Stimulated activated naive CD4-positive, alpha-beta T cell treated with Interleukin-2 at 50 U/mL for 16 hours (primary cell): Measurements from ENCODE around the gene PRR30.
"Not testable (repeated sequence)": the region's sequence is repeated elsewhere in the genome, so short reads cannot be mapped to it uniquely, and the experiment has no call there.

Experiments
- DNase-seq: peaks from one replicate; lab custom pipeline; 2025; lab: John Stamatoyannopoulos, UW

PRR30 gene

DNA sequence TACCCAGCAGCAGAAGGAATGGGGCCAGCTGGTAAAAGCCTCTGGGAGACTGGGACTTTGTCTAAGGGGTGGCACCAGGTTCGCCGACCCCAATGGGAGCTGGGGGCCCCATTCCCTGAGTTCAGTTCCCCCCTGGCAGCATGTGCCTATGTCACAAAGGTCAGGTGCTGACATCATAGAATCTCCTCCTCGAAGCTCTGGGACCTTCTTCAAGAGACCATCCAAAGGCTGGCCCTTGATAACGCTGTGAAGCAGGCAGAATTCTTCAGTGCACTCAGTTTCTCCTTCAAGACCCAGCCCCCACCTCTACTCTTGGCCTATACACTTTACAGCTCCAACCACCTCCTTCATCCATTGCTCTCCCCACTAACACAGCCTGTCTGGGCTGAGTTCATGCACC, at the start of gene PRR30:
Gene PRR30, minus strand, starts transcription at position 101 of the 400 bp plus-strand sequence. CDS start 1,081 bp downstream, outside the sequence.
- no peak for DNase-seq

DNA sequence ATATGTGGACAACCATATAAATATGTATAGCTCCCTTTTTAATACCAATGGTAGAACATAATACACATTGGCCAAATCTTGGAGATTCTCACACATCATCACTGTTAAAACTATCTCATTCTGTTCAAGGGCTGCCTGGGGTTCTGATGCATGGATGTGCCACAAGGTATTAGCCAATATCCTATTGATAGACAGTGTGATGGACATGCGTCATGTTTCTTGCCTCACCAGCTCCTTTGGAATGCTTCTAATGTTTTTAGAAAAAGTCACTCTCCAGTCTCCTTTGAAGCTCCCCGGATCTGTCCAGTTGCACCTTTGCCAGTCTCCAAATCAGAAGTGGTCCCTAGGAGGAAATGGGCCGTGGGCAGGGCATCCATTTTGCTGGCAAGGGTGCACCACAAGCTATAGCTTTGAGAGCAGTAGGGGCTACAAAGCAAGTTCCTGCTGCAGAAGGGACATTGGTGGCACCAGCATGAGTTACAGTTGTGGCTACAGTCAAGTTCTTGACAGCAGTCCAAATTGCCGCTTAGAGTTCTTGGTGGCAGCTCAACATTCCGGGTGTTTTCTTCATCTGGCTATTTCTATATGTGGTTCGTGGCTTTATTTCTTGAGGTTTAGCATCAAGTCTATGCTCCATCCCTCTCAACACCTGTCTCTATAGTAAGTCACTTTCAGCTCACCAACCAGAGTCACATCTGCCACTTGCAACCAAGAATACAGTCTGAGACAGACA, 47.6 kb upstream of the PRR30 start:
- no peak for DNase-seq

DNA sequence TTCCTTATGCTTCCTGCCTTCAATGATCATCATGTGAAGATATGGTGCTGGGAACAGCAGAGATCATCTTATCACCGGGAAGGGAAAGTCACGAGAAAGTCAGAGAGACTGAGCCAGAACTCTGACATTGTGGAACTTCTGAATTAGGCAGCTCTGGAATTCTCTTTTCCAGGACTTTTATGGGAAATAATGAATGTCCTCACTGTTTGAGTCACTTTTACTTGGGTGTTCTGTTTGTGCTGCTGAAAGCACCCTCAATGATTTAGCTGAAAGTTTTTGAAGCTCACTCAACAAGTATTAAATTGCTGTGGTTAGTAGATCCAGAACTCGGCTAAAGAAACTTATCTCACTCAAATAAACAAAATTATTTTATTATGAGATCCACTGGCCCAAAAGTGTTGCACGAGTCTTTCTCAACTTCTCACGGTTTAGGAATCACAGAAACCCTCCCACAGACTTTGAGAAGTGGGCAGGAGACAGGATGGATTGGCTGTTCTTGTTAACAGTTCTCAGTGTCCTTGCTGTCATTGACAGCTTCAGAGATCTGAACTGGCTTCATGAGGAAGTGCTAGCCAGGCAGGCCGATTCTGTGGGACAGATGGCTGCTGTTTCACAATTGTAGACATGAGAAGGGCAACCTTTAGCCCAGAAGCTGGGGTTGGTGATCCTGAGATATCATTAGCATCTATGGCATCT, 46.3 kb upstream of the PRR30 start:
- no peak for DNase-seq

DNA sequence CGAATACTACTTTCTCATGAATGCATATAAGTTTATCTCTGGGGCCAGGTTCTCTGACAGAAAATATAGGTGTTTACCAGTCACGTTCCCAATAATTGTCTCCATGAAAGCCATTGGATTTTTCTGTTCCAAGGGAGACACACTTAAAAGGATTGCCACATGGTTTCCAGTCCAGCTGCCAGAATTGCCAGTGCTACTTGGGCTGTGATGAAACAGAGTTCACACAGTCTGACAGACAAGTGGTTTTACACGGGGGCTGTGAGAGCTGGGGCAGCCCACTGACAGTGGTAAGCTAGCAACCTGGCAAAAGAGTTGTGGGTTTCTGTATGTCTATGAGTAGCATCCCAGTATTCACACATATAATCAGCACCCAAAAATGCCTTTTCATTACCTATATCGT, 44.9 kb upstream of the PRR30 start:
- DNase-seq = no peak

DNA sequence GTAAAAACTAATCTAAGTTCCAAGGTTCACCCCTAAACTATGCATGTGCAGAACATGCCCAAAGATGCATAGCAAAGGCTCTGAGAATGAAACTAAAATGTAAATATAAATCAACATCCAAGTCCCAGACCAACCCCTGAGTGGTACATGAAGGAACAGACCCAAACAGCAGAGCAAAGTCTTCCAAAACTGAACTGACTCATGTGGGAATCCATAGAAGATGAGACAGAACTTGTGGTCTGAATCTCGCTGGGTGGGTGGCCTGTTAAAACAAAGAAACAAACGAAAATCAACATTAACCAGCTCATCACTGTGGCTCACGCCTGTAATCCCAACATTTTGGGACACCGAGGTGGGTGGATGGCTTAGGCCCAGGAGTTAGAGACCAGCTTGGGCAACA, 43.1 kb upstream of the PRR30 start:
- DNase-seq = no peak

DNA sequence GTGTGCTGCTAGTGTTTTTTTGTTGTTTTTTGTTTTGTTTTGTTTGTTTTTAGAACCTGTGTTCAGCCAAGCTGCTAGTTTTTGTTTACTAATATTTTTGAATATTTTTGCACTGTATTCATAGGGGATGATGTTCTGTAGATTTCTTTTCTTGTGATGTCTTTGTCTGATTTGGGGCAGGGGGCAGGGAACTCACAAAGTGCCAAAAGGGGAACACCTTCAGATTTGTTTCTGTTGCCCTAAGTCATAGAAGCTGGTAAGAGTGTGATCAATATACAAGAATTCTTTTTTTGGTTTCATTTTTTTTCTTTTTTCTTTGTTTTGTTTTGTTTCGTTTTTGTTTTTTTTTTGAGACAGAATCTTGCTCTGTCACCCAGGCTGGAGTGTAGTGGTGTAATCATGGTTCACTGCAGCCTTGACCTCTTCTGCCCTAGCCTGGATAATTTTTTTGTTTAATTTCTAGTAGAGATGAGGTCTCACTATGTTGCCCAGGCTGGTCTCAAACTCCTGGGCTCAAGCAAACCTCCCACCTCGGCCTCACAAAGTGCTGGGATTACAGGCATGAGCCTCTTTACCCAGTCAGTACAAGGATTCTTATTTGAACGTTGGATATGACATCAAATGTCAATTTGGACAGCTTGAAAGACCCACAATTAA, 40.3 kb upstream of the PRR30 start:
- DNase-seq = no peak

DNA sequence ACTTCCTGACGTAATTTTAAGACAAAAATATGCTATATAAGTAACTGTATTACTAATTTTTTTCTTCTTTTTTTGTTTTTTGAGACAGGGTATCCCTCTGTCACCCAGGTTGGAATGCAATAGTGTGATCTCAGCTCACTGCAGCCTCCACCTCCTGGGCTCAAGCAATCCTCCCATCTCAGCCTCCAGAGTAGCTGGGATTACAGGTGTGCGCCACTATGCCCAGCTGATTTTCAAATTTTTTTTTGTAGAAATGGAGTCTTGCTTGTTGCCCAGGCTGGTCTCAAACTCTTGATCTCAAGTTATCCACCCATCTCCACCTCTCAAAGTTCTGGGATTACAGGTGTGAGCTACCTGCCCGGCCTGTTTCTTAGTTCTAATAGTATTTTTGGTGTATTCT, 39.3 kb upstream of the PRR30 start:
- no peak for DNase-seq

DNA sequence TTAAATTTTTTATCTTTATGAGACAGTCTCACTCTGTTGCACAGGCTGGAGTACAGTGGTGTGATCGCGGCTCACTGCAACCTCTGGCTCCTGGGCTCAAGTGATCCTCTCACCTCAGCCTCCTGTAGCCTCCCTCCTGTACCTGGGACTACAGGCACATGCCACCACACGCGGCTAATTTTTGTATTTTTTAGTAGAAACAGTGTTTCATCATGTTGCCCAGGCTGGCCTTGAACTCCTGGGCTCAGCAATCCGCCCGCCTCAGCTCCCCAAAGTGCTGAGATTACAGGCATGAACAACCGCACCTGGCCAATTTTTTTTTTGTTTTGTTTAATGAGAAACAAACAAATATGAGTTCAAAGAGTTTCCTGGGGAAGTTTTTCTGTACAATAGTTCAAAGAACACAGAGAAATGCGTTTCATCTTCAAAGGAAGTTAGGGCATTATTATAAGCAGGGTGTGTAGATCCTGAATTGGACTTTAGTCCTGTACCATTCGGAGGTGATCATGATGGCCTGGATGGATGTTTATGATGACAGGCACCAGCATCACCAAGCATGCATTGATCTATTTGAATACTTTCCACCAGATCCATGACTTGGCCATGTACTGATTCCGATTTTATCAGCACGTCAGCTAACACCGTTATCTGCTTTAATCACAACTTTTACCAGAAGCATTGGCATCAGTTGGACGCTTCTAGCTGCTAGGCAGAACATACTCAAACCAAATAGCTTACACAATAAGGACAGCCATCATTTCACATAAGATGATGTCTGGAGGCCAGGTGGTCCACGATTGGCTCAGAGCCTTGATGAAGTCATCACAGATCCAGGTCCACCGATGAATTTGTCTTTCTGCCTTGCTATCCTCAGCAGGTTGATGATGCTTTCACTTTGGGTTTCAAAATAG, 38.5 kb upstream of the PRR30 start:
- DNase-seq = no peak

DNA sequence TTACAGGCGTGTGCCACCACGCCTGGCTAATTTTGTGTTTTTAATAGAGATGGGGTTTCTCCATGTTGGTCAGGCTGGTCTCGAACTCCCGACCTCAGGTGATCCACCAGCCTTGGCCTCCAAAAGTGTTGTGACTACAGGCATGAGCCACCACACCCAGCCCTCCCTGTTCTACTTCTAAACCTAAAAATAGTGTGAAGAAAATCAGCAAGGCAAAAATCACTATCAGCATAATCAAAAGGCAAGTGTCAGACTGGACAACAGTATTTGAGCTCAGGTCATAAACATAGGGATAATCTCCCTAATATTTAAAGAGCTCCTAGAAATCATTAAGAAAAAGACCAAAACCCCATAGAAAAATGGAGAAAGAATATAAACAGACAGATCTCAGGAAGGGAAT, 36.6 kb upstream of the PRR30 start:
- DNase-seq = not testable (repeated sequence)

DNA sequence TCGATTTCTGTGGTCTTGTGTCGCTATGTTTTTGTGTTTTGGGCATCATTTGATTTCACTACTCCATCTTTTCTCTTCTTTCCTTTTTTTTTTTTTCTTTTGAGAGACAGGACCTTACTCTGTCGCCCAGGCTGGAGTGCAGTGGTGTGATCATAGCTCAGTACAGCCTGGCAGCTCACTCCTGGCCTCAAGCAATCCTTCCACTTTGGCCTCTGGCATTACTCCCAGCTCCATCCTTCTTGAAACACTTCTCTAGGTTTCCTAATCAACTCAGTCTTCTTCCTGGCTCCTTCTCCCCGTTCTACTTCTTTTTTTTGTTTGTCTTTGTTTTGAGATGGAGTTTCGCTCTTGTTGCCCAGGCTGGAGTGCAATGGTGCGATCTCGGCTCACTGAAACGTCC, 36.1 kb upstream of the PRR30 start:
- DNase-seq = no peak

DNA sequence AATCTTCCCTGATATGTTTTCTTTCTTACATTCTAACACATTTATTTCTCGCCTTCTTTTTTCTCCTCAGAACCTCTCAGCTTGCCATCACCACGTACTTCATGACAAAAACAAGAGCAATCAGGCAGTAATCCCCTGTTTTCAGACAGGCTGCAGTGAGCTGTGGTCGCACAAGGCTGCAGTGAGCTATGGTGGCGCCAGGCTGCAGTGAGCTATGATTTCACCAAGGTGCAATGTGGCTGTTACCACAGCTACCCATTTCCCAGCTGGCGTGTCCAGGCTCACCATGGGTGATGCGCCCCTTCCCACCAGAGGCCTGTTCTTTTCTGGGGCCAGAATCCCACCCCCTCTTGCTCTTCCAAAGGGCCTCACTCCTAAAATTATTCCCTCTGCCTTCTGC, 35.4 kb upstream of the PRR30 start:
- no peak for DNase-seq

DNA sequence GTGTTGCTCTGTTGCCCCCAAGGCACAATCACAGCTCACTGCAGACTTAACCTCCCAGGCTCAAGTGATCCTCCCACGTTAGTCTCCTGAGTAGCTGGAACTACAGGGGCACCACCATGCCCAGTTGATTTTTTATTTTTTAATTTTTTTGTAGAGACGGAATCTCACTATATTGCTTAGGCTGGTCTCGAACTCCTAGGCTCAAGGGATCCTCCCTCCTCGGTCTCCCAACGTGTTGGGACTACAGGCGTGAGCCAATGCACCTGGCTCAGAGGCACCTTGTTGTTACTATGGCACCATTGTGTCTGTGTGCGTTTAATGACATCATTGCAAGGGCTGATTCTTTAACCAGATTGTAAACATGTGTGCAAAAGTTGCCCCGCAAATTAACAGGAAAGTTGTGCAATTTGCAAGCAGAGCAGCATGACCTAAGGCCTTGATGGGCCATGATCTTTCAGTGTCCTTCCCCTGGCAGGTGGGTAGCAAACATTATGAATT, 32.2 kb upstream of the PRR30 start:
- DNase-seq = no peak

DNA sequence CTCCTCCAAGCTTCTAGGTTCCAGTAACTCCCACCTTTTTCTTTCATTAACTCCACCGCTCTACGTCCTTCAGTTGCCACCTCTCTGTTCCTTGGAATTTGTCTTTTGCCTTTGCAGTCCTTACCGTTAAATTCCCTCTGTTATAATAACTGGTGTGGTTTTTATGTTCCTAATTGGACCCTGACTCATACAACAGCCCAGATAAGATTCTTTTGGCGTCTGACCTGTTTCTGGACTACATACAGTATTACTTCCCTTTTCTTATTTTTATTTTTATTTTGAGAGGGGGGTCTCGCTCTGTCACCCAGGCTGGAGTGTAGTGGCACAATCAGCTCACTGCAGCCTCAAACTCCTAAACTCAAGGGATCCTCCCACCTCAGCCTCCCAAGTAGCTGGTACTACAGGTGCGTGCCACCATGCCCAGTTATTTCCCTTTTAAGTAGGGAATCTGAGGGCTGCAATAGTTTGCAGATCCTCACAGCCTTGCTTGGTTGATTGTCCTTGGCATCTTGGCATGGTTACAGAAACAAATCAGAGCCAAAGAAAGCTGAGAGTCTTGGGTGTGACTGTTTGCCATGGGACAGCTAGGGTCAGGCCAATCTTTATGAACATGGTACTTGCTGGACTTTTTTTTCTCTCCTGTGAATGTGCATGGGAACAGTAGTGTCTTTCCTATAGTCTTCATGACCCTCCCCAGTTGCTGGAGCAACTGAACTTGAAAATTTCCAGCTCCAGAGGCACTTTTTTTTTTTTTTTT, 31.5 kb upstream of the PRR30 start:
- no peak for DNase-seq

DNA sequence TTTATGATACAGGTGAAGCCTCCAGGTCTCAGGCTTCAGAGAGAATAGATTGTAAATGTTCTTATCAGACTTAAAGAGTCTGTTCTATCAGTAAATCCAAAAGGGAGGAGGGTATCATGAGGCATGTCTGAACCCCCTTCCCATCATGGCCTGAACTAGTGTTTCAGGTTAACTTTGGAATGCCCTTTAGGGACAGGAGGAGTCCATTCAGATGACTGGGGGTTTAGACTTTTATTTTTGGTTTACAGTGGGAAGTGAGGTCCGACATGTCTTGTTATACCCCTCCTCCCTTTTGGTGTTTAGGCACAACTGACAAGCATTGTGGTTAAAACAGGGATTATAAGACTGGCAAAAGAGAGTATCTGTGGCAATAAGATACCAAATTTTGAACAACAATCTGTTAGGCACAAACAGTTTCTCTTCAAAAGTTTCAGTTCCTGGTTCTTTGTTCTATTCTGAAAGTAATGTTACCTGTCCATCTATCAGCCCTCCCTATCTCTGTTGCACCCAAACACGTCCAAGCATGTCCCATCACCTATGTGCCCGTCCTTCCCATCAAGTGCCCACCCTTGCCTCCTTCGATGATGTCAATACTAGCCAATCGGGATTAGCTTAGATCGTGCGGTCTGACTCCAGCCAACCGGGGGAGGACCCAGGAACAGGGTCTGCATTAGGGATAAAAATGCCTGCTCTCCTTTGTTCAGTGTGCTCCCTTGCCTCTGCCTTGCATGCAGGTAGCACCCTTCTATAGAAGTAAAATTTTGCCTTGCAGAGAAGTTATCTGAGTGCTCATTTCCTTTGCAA, 26.0 kb upstream of the PRR30 start:
- no peak for DNase-seq

DNA sequence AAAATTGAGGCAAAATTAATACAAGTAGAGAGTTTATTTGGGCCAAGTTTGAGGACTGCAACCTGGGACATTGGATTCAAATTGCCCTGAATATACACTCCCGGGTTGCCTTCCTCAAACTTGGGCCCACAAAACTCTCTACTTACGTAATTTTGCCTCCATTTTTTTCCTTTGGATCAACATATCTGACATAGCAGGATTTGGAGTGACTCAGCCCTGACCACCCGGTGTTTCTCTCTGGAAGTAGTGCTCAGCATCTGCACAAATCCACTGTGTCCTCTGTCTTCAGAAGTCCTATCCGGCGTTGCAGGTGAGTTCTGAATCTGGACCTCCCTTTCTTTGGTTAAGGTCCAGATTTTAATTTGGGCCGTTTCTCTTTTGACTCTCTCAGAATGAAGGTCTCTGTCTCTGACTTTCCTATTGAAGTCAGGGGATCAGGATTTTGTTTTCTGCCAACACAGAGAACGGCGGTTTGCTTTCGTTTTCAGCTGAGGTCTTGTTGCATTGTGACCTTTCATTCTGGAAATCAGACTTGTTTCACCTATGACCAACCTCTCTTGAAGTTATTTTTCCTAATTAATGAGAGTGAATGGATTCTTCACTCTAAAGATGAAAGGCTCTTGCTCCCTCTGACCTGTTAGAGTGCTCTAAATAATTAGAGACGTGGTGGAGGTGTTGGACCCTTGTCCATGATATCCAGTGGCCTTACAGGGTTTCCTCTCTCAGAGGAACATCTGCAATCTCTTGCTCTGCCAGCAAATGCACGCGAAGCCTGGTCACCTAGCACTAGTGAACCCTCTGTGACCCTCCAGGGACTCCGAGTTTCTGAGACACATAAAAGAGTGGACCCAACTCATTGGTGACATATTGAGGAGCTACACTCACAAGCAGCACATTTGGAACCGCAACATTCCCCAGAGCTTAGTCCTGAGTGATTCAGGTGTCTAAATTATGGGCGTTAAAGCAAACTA, 23.2 kb upstream of the PRR30 start:
- DNase-seq = no peak

DNA sequence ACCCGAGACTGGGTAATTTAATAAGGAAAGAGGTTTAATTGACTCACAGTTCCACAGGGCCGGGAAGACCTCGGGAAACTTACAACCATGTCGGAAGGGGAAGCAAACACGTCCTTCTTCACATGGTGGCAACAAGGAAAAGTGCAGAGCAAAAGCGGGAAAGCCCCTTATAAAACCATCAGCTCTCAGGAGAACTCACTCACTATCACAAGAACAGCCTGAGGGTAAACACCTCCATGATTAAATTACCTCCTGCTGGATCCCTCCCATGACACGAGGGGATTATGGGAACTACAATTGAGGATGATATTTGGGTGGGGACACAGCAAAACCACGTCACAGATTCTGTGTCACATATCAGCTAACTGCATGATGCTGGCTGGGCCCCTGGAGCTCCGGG, 21.0 kb upstream of the PRR30 start:
- no peak for DNase-seq

DNA sequence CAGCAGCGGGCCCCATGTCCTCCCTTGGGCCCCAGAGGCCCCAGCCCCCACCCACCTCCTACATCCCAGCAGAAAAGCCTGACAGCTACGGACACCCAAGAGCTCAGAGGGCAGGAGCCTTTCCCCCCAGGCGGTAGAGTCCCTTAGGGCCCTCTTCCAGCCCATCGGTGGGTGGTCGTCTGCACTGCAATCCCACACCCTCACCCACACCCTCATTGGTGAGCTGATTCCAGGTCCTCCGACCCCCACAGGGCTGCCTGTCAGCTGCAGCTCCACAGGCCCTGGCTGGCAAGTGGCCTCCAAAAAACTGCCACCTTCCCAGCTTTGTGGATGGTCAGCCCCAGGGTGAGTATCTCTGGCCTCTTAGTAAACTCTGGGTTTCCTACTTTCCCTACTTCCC, 20.1 kb upstream of the PRR30 start:
- DNase-seq = no peak

DNA sequence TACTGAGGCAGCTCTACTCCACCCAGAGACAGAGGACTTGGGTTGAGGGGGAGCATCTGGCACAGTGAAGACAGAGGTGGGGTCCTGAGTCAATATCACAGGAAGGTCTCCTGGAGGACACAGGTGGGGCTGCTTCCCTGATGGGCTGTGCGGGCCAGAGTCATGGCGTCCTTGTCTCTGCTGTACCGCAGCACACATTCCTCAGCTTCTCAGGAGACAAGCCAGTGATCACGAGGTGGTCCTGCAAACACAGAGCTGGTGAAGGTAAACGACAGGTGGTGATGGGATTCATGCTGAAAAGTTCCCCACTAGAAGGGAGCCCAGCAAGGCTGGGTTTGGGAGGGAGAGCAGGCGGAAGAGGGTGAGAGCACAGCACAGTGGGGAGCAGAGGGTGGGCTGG, 19.3 kb upstream of the PRR30 start:
- DNase-seq = no peak

DNA sequence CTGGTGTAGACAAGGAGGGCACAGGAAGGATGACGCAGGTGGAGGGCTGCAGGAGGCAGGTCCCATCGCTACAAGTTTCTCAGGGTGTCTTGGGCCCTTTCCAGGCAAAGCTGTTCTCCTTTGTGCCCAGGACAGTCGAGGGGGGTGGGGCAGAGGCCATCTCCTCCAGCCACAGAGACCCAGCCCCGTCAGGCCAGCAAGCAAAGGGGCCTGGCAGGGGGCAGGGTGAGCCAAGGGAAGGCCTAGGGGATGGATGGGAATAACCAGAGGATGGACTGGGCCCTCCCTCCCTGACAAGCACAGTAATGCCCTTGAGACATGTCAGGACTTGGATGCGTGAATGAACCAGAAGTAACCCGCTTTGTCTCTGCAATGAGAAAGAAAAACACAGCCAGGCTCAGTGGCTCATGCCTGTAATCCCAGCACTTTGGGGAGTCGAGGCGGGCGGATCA, 15.9 kb upstream of the PRR30 start:
- DNase-seq = no peak
